HG02981 (cell line): Measurements from ENCODE around the gene RAPGEF2.
"Not testable (repeated sequence)": the region's sequence is repeated elsewhere in the genome, so short reads cannot be mapped to it uniquely, and the experiment has no call there.

Source experiments
- ATAC-seq: cut with Tn5 transposase; IDR thresholded peaks from one replicate; pipeline ENCODE4 v1.9.1; 2021; ENCODE audit warnings: mild to moderate bottlenecking, moderate library complexity; ENCODE audit not compliant: unreplicated experiment

RAPGEF2 gene

GRCh38 chr4:159158083-159158617, 55.3 kb downstream of the RAPGEF2 start:
- no peak for ATAC-seq

- ATAC-seq: no peak
These were observed 56.1 kb downstream of the RAPGEF2 start for GRCh38 chr4:159158985-159159384.

DNA sequence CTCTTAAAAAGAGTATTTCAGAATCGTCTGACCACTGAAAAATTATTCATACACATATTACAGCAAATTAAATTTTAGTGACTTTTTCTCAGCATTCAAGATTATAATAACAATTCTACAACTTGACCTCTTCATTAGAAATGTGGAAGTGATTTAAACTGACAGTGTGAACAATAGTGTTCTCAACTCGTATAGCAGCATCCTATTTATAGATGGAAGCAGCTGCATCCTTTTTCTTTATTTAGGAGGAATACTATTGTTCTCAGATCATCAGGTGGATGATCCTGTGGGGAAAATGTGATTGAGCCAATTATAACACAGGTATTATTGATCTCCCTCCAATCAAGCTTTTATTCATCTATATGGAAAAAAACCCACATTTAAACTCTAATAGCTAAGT, 56.7 kb downstream of the RAPGEF2 start:
- ATAC-seq: no peak

- no peak for ATAC-seq
These were observed 57.4 kb downstream of the RAPGEF2 start for GRCh38 chr4:159160242-159160641.

DNA sequence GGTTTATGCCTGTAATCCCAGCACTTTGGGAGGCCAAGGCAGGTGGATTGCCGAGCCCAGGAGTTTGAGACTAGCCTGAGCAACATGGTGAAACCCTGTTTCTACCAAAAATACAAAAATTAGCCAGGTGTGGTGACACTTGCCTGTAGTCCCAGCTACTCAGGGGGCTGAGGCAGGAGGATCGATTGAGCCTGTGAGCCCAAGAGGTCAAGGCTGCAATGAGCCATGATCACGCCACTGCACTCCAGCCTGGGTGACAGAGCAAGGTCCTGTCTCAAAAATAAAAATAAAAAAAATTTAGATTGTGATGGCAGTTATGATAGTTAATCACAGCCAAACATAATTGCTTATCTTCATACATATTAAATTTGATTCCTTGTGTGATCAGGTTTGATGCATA, 58.6 kb downstream of the RAPGEF2 start:
- not testable (repeated sequence) for ATAC-seq

DNA sequence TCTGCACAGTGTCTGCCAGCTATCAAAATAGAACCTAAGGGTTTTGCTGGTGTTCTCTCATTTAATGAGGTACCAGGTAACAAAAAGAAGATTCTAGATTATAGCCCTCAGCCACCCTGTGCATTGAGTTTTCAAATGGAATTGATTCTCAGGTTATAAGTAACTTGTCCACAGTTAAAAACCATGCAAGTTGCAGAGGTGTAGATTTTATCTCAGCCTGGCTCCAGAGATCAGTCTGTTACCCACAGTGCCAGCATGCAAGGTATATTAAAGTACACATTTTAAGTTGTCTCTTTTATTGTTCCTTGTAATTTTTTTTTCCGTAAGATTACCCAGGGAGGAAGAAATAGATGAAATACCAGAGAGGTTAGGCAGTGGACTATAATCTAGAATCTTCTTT, 59.7 kb downstream of the RAPGEF2 start:
- no peak for ATAC-seq

DNA sequence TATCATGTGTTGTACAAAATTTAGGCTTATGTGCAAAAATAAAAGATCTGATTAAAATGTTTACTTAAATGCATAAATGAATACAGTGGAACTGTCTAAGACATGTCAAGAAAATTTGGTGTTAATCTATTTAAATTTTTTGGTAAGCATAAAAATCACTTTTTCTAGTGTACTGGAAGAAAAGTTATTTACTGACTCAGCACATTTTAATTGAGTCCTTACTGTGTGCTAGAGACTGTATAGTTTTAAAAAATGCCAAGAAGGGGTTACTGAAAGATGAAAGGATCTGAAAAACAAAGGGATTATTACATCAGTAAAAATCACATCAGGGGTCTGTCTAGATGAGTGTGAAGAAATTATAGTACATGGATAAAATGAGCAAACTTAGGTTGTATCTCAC, 60.6 kb downstream of the RAPGEF2 start:
- ATAC-seq: no peak

GRCh38 chr4:159169404-159170302, 66.8 kb downstream of the RAPGEF2 start:
- ATAC-seq: peak; percentile 50

- ATAC-seq: no peak
These were observed 68.4 kb downstream of the RAPGEF2 start for GRCh38 chr4:159171287-159171686.

DNA sequence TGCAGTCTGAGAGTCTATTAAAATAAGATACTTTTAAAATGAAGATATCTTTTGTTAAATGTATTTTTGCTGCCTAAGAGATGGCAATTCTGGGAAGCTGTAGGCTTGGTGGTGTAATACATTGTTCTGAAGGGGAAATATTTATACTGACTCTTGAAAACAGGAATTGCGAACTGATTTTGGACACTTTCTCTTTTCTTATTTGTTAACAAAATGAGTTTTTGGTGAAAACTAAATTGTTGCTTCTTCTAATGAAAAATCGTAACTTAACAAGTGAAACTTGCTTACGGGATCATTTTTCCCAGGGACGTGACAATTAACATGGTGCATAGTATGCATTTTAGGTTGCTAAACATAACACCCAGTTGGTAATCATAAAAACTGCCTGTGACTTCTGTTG, 71.0 kb downstream of the RAPGEF2 start:
- ATAC-seq: no peak

DNA sequence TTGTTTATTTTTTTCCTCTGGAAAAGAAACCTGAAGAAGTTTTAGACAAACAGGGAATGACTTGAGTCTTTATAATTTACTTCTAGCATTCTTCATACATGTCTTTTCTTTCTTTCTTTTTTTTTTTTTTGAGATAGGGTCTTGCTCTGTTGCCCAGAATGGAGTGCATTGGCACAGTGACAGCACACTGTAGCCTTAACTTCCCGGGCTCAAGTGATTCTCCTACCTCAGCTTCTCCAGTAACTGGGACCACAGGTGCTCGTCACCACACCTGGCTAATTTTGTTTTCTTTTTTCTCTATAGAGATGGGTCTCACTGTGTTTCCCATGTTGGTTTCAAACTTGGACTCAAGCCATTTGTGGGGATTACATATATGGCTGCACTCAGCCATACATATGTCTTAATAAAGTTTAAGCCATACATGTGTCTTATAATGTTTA, 71.8 kb downstream of the RAPGEF2 start:
- ATAC-seq: no peak

DNA sequence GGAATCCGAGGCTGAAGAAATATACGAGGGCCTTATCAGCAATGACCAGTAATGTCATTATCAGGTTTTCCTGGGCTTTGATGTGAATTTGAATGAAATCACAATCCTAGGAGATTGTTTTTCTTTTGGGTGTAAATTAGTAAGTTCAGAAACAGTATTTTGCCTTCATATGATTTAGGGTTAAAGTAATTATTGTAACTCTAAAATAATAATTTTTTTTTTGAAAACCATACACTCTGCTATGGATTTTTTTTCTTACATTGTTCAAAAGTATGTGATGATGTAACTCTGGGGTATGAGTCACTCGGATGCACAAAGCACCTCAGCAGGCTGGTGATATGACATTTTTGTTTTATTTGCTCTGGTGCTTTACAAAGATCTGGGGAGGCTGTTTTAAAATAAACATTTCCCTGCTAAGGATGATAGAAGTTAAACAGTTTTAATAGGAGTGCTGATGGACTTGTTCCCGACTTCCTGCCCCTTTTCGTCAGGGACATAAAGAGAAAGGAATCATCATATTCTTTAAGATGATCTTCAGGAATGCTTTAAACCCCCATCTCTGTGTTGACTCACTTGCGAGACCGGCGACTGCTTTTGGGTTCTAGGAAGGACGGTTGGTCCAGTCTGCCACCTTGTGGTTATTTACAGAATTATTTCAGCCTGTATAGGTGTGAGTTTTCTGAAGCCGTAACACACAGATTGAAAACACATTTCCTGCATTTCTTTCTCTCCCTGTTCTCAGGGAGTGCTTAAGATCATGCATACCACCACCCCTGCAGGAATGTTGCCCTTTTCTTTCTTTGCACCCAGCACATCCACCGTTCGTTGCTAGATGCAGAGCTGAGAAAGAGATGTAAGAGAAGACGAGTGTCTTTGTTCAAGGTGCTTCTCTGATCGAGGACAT, 72.5 kb downstream of the RAPGEF2 start:
- peak; percentile 48 for ATAC-seq

- ATAC-seq: no peak
These were observed 73.1 kb downstream of the RAPGEF2 start for GRCh38 chr4:159175989-159176375.

DNA sequence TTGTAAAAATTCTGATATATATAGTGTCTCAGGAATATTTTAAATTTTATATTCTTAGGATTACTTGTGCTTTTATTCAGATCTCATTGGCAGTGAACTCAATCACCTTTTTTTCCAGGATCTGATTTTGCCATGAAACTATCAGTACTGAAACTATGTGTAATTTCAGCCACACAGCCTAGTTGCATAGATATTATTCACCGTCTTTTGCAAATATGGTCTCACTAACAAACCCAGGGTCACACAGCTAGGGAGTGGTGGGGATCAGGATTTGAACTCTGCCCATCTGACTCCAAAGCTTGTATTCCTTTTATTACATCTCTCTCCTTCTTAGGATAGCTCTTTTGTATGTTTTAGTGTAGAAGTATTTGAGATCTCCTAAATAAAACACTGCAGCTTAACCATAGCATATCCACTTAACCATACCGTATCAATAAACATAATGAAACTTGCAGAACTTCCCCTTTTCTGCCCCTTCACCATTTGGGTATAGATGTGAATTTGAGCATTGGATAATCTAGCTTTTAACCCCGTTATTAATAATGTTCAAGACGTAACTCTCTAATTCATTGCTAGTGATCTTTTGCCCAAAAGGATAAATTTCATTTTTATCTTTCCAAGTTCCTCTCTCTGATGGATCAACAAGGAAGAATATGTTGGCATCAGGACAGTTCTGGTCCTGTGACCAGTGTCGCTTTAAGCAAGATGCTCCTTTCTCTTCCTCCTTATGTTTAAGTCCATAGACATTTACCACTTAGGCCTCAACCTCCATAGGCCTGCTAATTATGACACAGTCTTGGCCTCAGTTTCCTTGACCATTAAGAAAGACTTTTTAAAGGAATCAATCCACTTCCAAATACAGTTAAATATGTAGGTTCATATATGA, 74.6 kb downstream of the RAPGEF2 start:
- ATAC-seq: peak; percentile 42

GRCh38 chr4:159178151-159178546, 75.3 kb downstream of the RAPGEF2 start:
- no peak for ATAC-seq

- ATAC-seq: no peak
These were observed 76.4 kb downstream of the RAPGEF2 start for GRCh38 chr4:159178979-159179969.

GRCh38 chr4:159183885-159184605, 81.2 kb downstream of the RAPGEF2 start:
- ATAC-seq: not testable (repeated sequence)

DNA sequence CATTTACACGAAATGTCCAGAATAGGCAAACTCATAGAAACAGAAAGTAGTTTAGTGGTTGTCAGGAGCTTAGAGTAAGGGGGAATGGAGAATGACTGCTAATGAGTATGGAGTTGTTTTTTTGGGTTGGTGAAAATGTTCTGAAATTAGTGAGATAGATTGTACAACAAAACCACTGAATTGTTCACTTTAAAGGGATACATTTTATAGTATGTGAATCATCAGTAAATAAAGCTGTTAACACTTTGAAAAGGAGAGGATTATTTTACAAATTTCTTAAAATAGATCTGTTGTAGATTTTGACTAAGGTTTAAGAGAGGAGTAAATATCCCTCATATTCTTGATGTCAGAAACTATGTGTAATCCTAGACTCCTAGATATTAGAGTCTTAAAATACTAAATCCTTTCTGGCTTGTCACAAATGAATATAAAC, 82.7 kb downstream of the RAPGEF2 start:
- ATAC-seq: peak; percentile 61

- no peak for ATAC-seq
These were observed 85.8 kb downstream of the RAPGEF2 start for GRCh38 chr4:159188646-159189045.
